H1 (cell line): ENCODE data around the gene C9orf152.

Experiments used
- ATF3 ChIP-seq: IDR thresholded peaks from 2 replicates; pipeline ENCODE4 v1.6.1; 2011; ENCODE audit warnings: low read depth, mild to moderate bottlenecking, low read length; ENCODE audit not compliant: insufficient read depth
- EGR1 ChIP-seq: IDR thresholded peaks from 2 replicates; pipeline ENCODE4 v1.6.1; 2011; ENCODE audit warnings: low read depth, low read length, borderline replicate concordance
- HDAC2 ChIP-seq, 2 experiments: fragments of 300-600 bp in 1 of 2; sonication (generic) in 1 of 2; IDR thresholded peaks; 2 replicates each; pipeline ENCODE4 v1.6.1; 2011 to 2012; ENCODE audit warnings: low read depth in 2 of 2, low read length in 2 of 2, mild to moderate bottlenecking in 2 of 2, moderate library complexity in 2 of 2, borderline replicate concordance in 1 of 2, inconsistent platforms in 1 of 2
- KDM4A ChIP-seq: IDR thresholded peaks from one replicate; pipeline ENCODE4 v1.7.1; 2012; ENCODE audit warnings: low read depth, mild to moderate bottlenecking, moderate library complexity, low read length, inconsistent platforms; ENCODE audit not compliant: severe bottlenecking
- NRF1 ChIP-seq: IDR thresholded peaks from 2 replicates; pipeline ENCODE4 v1.6.1; 2011; ENCODE audit warnings: mild to moderate bottlenecking, low read depth, low read length, improper control_type of control experiment
- POLR2AphosphoS5 ChIP-seq: IDR thresholded peaks from 2 replicates; pipeline ENCODE4 v1.6.1; 2011; ENCODE audit warnings: low read depth, low read length
- RAD21 ChIP-seq, 2 experiments: IDR thresholded peaks in 1 of 2; conservative IDR thresholded peaks in 1 of 2; 2 replicates each; pipeline ENCODE4 v1.6.1; 2011; ENCODE audit warnings: low read depth in 2 of 2, low read length in 2 of 2, improper control_type of control experiment in 1 of 2, inconsistent platforms in 1 of 2, mild to moderate bottlenecking in 1 of 2, moderate library complexity in 1 of 2
- RBBP5 ChIP-seq: IDR thresholded peaks from 2 replicates; pipeline ENCODE4 v1.7.1; 2012; ENCODE audit warnings: low read depth, mild to moderate bottlenecking, inconsistent platforms, low read length, moderate library complexity, borderline replicate concordance
- TF ChIP-seq, protein P1 (sequence below), 3 experiments: IDR thresholded peaks; 1 replicate in 2 of 3; 2 replicates in 1 of 3; pipeline versions ENCODE4 v1.5.1 to v1.6.1; 2011; ENCODE audit warnings: low read length in 3 of 3, mild to moderate bottlenecking in 3 of 3, inconsistent platforms in 2 of 3, low read depth in 1 of 3, moderate library complexity in 1 of 3; ENCODE audit not compliant: insufficient read depth in 1 of 3; ENCODE audit errors: control extremely low read depth in 1 of 3

GRCh38 chr9:110188101-110188500 is 19.9 kb downstream of the C9orf152 start:
- TF ChIP-seq, protein P1, sequence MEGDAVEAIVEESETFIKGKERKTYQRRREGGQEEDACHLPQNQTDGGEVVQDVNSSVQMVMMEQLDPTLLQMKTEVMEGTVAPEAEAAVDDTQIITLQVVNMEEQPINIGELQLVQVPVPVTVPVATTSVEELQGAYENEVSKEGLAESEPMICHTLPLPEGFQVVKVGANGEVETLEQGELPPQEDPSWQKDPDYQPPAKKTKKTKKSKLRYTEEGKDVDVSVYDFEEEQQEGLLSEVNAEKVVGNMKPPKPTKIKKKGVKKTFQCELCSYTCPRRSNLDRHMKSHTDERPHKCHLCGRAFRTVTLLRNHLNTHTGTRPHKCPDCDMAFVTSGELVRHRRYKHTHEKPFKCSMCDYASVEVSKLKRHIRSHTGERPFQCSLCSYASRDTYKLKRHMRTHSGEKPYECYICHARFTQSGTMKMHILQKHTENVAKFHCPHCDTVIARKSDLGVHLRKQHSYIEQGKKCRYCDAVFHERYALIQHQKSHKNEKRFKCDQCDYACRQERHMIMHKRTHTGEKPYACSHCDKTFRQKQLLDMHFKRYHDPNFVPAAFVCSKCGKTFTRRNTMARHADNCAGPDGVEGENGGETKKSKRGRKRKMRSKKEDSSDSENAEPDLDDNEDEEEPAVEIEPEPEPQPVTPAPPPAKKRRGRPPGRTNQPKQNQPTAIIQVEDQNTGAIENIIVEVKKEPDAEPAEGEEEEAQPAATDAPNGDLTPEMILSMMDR (IDR thresholded peaks at IDR 0.05; ENCODE audit: control extremely low read depth in 1 of 3, insufficient read depth in 1 of 3, low read depth in 1 of 3, low read length in 3 of 3): no peak
- TF ChIP-seq RAD21 (IDR thresholded peaks at IDR 0.05 in 1 of 2, conservative IDR thresholded peaks at IDR 0.05 in 1 of 2; ENCODE audit: low read depth in 2 of 2, low read length in 2 of 2): no peak
- TF ChIP-seq ATF3: no peak
- no peak for TF ChIP-seq KDM4A
- no peak for TF ChIP-seq NRF1
- no peak for TF ChIP-seq HDAC2 (IDR thresholded peaks at IDR 0.05; ENCODE audit: borderline replicate concordance in 1 of 2, low read depth in 2 of 2, low read length in 2 of 2)
- TF ChIP-seq EGR1: no peak
- no peak for TF ChIP-seq RBBP5
- no peak for TF ChIP-seq POLR2AphosphoS5
